Choroid plexus epithelial cell (primary cell): ENCODE results near the gene MTA2.
A peak's percentile ranks its signal among the peaks of the same experiment; 100 is the strongest.

ENCODE experiments used
- DNase-seq: peaks from one replicate; pipeline ENCODE4 v3.0.0-alpha.2; 2010; ENCODE audit warnings: low read depth
- H3K4me3 ChIP-seq: 2 replicates; pipeline ENCODE4 v1.5.1; 2011; ENCODE audit warnings: low read depth, mild to moderate bottlenecking, control low read depth, low read length, moderate library complexity
- TF ChIP-seq, protein P1 (sequence below): conservative IDR thresholded peaks from 2 replicates; pipeline ENCODE4 v1.5.1; 2011; ENCODE audit warnings: low read depth, mild to moderate bottlenecking, control low read depth, inconsistent platforms, low read length, moderate library complexity

MTA2 gene

DNA sequence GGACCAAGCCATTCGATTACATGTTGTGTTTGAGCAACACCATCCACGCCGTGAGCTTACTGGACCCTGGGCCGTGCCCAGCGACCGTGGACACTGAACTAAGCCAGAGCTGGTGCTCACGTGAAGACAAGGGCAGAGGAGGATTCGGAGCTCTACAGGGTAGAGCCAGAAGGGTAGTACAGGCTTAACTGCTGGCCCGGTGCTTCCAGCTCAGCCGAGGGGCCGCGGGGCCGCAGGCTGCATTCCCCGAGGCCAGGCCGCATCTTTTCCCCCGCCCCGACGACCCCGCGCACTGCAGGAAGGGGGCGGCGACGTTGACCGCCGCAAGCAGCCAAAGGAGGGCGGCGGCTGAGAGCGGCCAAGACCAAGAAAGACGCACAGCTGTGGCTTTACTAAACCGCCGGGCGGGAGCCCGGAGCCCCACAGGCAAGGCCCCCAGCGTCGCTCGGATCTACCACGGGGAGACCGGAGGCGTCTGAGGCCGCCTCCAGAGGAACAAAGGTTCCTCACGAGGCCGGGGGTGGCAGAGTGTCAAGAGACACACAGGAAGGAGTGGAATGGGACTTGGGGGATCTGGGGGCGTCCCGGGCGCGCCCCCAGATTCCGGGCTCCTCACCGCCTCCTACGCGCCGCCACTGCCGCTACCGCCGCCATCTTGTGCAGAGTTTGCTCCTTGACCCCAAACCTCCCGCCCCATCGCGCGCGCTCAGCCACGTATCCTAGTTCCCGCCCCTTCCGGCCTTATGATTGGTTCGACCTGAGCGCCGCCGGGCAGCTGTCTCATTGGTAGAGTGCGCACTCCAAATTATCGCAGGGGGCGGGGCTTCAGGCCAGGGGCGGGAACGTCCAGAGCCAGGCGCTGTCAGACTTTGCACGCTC, 44.5 kb upstream of the MTA2 start, which contains the start of gene GANAB:
Gene GANAB, minus strand, starts transcription at position 668 of the 879 bp plus-strand sequence. Its CDS starts 14 bp downstream, at position 654.
- peak within 1 kb of the TSS; percentile 90 for H3K4me3 ChIP-seq
- DNase-seq = peak; percentile 99
- TF ChIP-seq, protein P1, sequence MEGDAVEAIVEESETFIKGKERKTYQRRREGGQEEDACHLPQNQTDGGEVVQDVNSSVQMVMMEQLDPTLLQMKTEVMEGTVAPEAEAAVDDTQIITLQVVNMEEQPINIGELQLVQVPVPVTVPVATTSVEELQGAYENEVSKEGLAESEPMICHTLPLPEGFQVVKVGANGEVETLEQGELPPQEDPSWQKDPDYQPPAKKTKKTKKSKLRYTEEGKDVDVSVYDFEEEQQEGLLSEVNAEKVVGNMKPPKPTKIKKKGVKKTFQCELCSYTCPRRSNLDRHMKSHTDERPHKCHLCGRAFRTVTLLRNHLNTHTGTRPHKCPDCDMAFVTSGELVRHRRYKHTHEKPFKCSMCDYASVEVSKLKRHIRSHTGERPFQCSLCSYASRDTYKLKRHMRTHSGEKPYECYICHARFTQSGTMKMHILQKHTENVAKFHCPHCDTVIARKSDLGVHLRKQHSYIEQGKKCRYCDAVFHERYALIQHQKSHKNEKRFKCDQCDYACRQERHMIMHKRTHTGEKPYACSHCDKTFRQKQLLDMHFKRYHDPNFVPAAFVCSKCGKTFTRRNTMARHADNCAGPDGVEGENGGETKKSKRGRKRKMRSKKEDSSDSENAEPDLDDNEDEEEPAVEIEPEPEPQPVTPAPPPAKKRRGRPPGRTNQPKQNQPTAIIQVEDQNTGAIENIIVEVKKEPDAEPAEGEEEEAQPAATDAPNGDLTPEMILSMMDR = no peak

DNA sequence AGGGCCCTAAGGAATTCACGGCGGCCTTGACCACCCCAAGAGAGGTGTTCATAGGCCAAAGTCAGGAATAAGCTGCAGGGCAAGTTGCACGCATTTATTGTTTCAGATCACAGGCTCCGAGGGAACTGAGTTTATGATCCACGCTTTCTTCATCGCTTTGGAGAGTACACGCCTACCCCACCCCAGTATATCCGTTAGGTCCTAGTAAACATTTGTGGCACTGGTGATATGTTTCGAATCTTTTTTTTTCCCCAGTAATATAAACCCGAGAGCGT, 43.9 kb upstream of the MTA2 start:
- no peak for DNase-seq
- H3K4me3 ChIP-seq = peak overlapping the region; percentile 90
- TF ChIP-seq, protein P1 = no peak

DNA sequence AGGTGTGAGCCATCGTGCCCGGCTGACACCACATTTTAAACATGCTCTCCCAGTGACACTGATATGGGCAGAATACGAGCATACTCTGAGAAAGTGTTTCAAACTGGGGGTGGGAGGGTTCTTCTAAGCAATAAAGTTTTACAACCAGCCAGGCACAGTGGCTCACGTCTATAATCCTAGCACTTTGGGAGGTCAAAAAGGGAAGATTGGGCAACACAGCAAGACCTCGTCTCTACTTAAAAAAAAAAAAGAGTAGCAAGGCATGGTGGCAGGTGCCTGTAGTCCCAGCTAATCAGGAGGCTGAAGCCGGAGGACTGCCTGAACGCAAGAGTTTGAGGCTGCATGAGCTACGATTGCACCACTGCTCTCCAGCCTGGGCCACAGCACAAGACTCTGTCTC, 42.6 kb upstream of the MTA2 start:
- TF ChIP-seq, protein P1 = no peak
- DNase-seq = no peak

DNA sequence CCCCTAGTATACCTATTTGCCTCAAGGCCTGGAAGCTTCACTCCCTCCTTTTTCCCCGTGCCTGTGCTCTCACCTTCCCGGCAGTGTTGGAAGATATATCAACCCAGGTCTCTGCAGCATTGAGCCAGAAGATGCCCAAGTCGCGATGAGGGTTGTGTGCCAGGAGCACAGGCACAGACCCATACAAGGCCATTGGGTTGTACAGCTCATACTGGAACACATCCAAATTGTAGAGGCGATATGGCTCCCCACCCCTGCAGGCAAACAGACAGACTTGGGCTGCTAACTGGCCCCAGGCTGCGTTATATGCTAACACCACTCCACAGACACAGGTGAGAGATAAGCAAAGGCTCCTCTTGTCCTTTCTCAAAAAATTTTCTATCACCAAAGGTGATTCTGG, 30.8 kb upstream of the MTA2 start:
- H3K4me3 ChIP-seq = no peak overlapping the region
- TF ChIP-seq, protein P1 = no peak
- DNase-seq = no peak

More for the DNA sequence above, 42.6 kb upstream of the MTA2 start:
- H3K4me3 ChIP-seq = no peak overlapping the region

DNA sequence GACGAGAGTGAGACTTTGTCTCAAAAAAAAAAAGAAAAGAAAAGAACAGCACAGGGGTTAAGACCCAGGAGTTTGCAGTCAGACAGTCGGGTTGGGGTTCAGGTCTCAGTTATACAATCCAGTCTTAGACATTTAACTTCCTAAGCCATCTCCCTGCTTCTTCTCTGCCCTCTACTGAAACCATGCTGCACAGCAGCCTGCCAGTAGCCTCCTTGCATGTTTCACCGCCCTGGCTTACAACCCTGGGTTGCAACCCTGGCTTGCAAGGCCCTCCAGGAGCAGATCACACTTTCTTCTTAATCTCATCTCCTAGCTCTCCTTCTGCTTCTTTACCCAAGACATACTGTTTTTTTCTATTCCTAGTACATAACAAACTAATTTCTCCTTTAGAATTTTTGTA, 26.0 kb upstream of the MTA2 start:
- no peak overlapping the region for H3K4me3 ChIP-seq
- DNase-seq = peak; percentile 37
- TF ChIP-seq, protein P1 = peak; percentile 29

DNA sequence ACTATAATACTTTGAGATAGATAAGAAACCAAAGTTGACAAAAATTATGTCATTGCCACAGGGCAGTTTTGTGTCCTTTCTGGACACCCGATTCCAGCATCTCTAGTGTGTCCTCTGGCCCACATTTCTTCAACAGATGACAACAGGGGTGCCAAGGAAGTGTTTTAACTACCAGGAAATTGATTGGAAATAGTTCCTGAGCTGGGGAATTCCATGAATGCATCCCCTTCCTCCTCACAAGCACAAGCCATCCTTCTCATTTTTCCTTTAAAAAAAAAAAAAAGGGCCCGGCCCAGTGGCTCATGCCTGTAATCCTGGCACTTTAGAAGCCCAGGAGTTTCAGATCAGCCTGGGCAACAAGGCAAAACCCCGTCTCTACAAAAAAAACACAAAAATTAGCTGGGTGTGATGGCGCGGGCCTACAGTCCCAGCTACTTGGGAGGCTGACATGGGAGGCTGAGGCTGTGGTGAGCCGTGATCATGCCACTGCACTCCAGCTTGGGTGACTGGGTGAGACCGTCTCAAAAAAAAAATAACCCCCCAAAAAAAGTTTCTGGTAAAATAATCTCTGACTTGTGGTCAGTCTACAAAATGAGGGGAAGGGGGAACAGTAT, 20.9 kb upstream of the MTA2 start:
- TF ChIP-seq, protein P1 = no peak
- H3K4me3 ChIP-seq = no peak overlapping the region
- DNase-seq = no peak
